B cell (primary cell): Measurements from ENCODE around the gene CBX4. TPM values are rescaled to one million over a fixed set of nuclear protein-coding genes. Genes with fewer than 3 reads are reported as not detected.

Source experiments
- ATAC-seq: fragments of 200-7000 bp; cut with Tn5 transposase; one replicate; pipeline ENCODE4 v1.10.0; 2021; ENCODE audit warnings: low read depth, mild to moderate bottlenecking, moderate number of reproducible peaks, moderate library complexity
- CTCF ChIA-PET: fragments of 350-600 bp; sonication (Branson Sonifier 250); formaldehyde crosslinking; loops from one replicate; lab custom pipeline; 2021; ENCODE audit warnings: antibody characterized with exemption, inconsistent platforms; lab: Charles Lee
- POLR2A ChIA-PET: fragments of 350-600 bp; sonication (Branson Sonifier 250); formaldehyde crosslinking; loops from one replicate; lab custom pipeline; 2021; ENCODE audit warnings: antibody characterized with exemption; lab: Charles Lee
- DNase-seq: peaks from one replicate; pipeline ENCODE4 v3.0.0; 2013
- H2AFZ ChIP-seq: 2 replicates; pipeline ENCODE4 v1.6.1; 2012; ENCODE audit warnings: mild to moderate bottlenecking, low read depth, low read length; ENCODE audit not compliant: insufficient read depth, poor library complexity, severe bottlenecking
- H3K27ac ChIP-seq, 2 donors: 1 replicate in 1 of 2; 2 replicates in 1 of 2; pipeline ENCODE4 v1.5.1; 2012 to 2013; ENCODE audit warnings: low read length in 2 of 2, mild to moderate bottlenecking in 2 of 2, moderate library complexity in 1 of 2
- H3K27me3 ChIP-seq, 4 experiments: fragments of 200-600 bp in 1 of 4; sonication (generic) in 1 of 4; replicated peaks in 1 of 4; 1 replicate in 2 of 4; 2 replicates in 2 of 4; pipeline versions ENCODE4 v1.6.1 to v1.7.0; 2013 to 2016; ENCODE audit warnings: low read length in 3 of 4, mild to moderate bottlenecking in 2 of 4, mixed read lengths in 1 of 4, moderate library complexity in 1 of 4; ENCODE audit not compliant: insufficient read depth in 4 of 4, control insufficient read depth in 3 of 4; ENCODE audit errors: control extremely low read depth in 1 of 4
- H3K36me3 ChIP-seq, 2 experiments: replicated peaks in 1 of 2; 1 replicate in 1 of 2; 2 replicates in 1 of 2; pipeline versions ENCODE4 v1.6.1 to v1.7.1; 2013; ENCODE audit warnings: low read length in 1 of 2; ENCODE audit not compliant: insufficient read depth in 2 of 2, control insufficient read depth in 1 of 2; ENCODE audit errors: control extremely low read depth in 1 of 2, extremely low read depth in 1 of 2
- H3K4me1 ChIP-seq, 2 donors: fragments of 200-600 bp in 1 of 2; sonication (generic) in 1 of 2; 1 replicate in 1 of 2; 2 replicates in 1 of 2; pipeline versions ENCODE4 v1.5.1 to v1.6.1; 2013 to 2017; ENCODE audit warnings: low read length in 2 of 2; ENCODE audit not compliant: control insufficient read depth in 2 of 2, insufficient read depth in 2 of 2
- H3K4me2 ChIP-seq: replicated peaks from 2 replicates; pipeline ENCODE3; 2012; ENCODE audit warnings: mild to moderate bottlenecking, low read depth, low read length; ENCODE audit not compliant: poor library complexity, severe bottlenecking
- H3K4me3 ChIP-seq, 5 experiments: fragments of 200-600 bp in 1 of 5; sonication (generic) in 1 of 5; 1 replicate in 3 of 5; 2 replicates in 2 of 5; pipeline versions ENCODE4 v1.5.1 to v1.7.0; 2011 to 2016; ENCODE audit warnings: low read length in 4 of 5, mild to moderate bottlenecking in 4 of 5, low read depth in 2 of 5, control low read depth in 1 of 5, moderate library complexity in 1 of 5; ENCODE audit not compliant: insufficient read depth in 1 of 5; ENCODE audit errors: control extremely low read depth in 1 of 5, extremely low read depth in 1 of 5
- H3K79me2 ChIP-seq: fragments of 200-600 bp; sonication (generic); one replicate; pipeline ENCODE4 v1.6.0; 2016; ENCODE audit warnings: low read length; ENCODE audit not compliant: control insufficient read depth, insufficient read depth
- H3K9ac ChIP-seq: fragments of 200-600 bp; sonication (generic); 2 replicates; pipeline ENCODE4 v1.6.1; 2017; ENCODE audit warnings: mild to moderate bottlenecking, low read length, moderate library complexity
- H3K9me3 ChIP-seq, 3 donors: one replicate each; pipeline versions ENCODE4 v1.6.1 to v1.7.1; 2013; ENCODE audit warnings: low read length in 2 of 3; ENCODE audit not compliant: control insufficient read depth in 2 of 3, insufficient read depth in 1 of 3; ENCODE audit errors: control extremely low read depth in 1 of 3
- H4K20me1 ChIP-seq: 2 replicates; pipeline ENCODE4 v1.6.0; 2012; ENCODE audit warnings: mild to moderate bottlenecking, low read length; ENCODE audit not compliant: insufficient read depth, control insufficient read depth, poor library complexity, severe bottlenecking
- H3K27ac Mint-ChIP-seq: one replicate; pipeline ENCODE4 v1.8.0; 2021; ENCODE audit warnings: mixed read lengths
- H3K27me3 Mint-ChIP-seq: one replicate; pipeline ENCODE4 v1.8.0; 2021; ENCODE audit warnings: mixed read lengths
- H3K4me1 Mint-ChIP-seq: one replicate; pipeline ENCODE4 v1.8.0; 2021; ENCODE audit warnings: mixed read lengths
- H3K4me3 Mint-ChIP-seq: one replicate; pipeline ENCODE4 v1.8.0; 2021; ENCODE audit warnings: mixed read lengths
- H3K9me3 Mint-ChIP-seq: one replicate; pipeline ENCODE4 v1.8.0; 2022; ENCODE audit warnings: mixed read lengths; ENCODE audit not compliant: insufficient read depth
- CTCF ChIP-seq: fragments of 200-600 bp; IDR thresholded peaks from one replicate; pipeline ENCODE4 v1.8.0; 2022; ENCODE audit warnings: antibody characterized with exemption, mild to moderate bottlenecking
- EZH2 ChIP-seq: IDR thresholded peaks from 2 replicates; pipeline ENCODE4 v1.6.1; 2012; ENCODE audit warnings: borderline replicate concordance, low read depth, mild to moderate bottlenecking, moderate library complexity, low read length; ENCODE audit not compliant: insufficient read depth, poor library complexity, severe bottlenecking
- WGBS: methylation state at CpG from one replicate; pipeline ENCODE4 v1.1.5; 2013; ENCODE audit warnings: missing lambda C conversion rate; ENCODE audit not compliant: insufficient coverage; 5-methylcytosine and 5-hydroxymethylcytosine counted together
- intact Hi-C: fragments of 100-400 bp; cut with micrococcal nuclease; formaldehyde crosslinking; loops from one replicate; pipeline ENCODE4 v1.10.0; 2022
- polyA plus RNA-seq: library from polyadenylated mRNA; depleted of rRNA; stranded (reverse); fragments of >200 nt; gene quantifications from 2 replicates; pipeline ENCODE4 v1.2.3, GENCODE V29; 2012
- total RNA-seq, 2 donors: library from RNA; stranded (reverse); fragments of 120-200 nt in 1 of 2; gene quantifications; 1 replicate in 1 of 2; 2 replicates in 1 of 2; pipeline versions ENCODE4 v1.2.3 to v1.2.4, GENCODE V29; 2013 to 2022

The CBX4 gene
- total and polyA plus RNA-seq, 2 donors (not counting 1 experiment from before 2014, with no cell fraction given), result 81.9 to 115 TPM

GRCh38 chr17:79824234-79824633 is 15.0 kb downstream of the CBX4 start:
- TF ChIP-seq CTCF, result no peak
- no peak for TF ChIP-seq EZH2
- no peak overlapping the region for H3K4me3 Mint-ChIP-seq
- H3K4me3 ChIP-seq, result no peak overlapping the region
- POLR2A ChIA-PET, result no interaction called here
- H3K27me3 Mint-ChIP-seq, result peaks cover 43% of the 10 kb centered on the region
- no peak overlapping the region for H3K9ac ChIP-seq
- ATAC-seq (no peak), DNase-seq (no peak)
- peaks cover 8 to 9% of the 10 kb centered on the region in 2 donors for H3K4me1 ChIP-seq
- intact Hi-C loops, result no loop called here
- WGBS, result 94% methylated on average over 13 of the region's 17 CpGs
- no peak overlapping the region for H3K27ac ChIP-seq
- no peak overlapping the region for H3K4me2 ChIP-seq
- H3K79me2 ChIP-seq, result no peaks in the 10 kb centered on the region
- CTCF ChIA-PET, result interaction anchor here (1.2 to 1.6 kb wide), 2 partner anchors 11 to 35 kb away, joined by 3 to 4 read pairs; no protein-coding TSS in a partner anchor
- H3K27ac Mint-ChIP-seq, result no peak overlapping the region
- H3K9me3 ChIP-seq, result peaks cover 0 to 3% (median 0%) of the 10 kb centered on the region in 3 donors
- H3K27me3 ChIP-seq, result peaks cover 0 to 16% (median 0%) of the 10 kb centered on the region in 4 experiments
- H2AFZ ChIP-seq, result no peak overlapping the region
- H3K36me3 ChIP-seq, result no peaks in the 10 kb centered on the region
- H3K4me1 Mint-ChIP-seq, result peaks cover 16% of the 10 kb centered on the region
- H4K20me1 ChIP-seq, result no peaks in the 10 kb centered on the region
- no peaks in the 10 kb centered on the region for H3K9me3 Mint-ChIP-seq

- peaks cover 8 to 9% of the 10 kb centered on the region in 2 donors for H3K4me1 ChIP-seq
- no peak overlapping the region for H3K4me2 ChIP-seq
- Mint-ChIP-seq H3K4me1 (peaks cover 14% of the 10 kb centered on the region), H3K9me3 (no peaks in the 10 kb centered on the region), H3K27me3 (peaks cover 50% of the 10 kb centered on the region), H3K27ac (no peak overlapping the region), H3K4me3 (no peak overlapping the region)
- H3K9ac ChIP-seq, result no peak overlapping the region
- 95% methylated on average over 14 of the region's 17 CpGs for WGBS
- H3K79me2 ChIP-seq, result no peaks in the 10 kb centered on the region
- H3K27ac ChIP-seq, result no peak overlapping the region
- H3K9me3 ChIP-seq, result peaks cover 0 to 3% (median 0%) of the 10 kb centered on the region in 3 donors
- DNase-seq (no peak), ATAC-seq (no peak)
- TF ChIP-seq EZH2, result no peak
- no peak for TF ChIP-seq CTCF
- no peak overlapping the region for H3K4me3 ChIP-seq
- H3K27me3 ChIP-seq, result peaks cover 0 to 23% (median 2%) of the 10 kb centered on the region in 4 experiments
- H3K36me3 ChIP-seq, result no peaks in the 10 kb centered on the region
- intact Hi-C loops, result no loop called here
- H2AFZ ChIP-seq, result no peak overlapping the region
- POLR2A ChIA-PET, result interaction anchor here (0.7 kb wide), 1 partner anchor 11 kb away, joined by 4 read pairs; no protein-coding TSS in a partner anchor
- CTCF ChIA-PET, result no interaction called here
- H4K20me1 ChIP-seq, result no peaks in the 10 kb centered on the region
Measured at GRCh38 chr17:79822583-79823124, 16.6 kb downstream of the CBX4 start.
